Tibial nerve (tissue), 3 donors: ENCODE data around the gene DPYSL4.

ENCODE experiments used
- CTCF ChIP-seq, 5 experiments: fragments of 200-600 bp in 3 of 5; fragments of 450-650 bp in 2 of 5; sonication (generic) in 3 of 5; IDR thresholded peaks; one replicate each; pipeline ENCODE4 v1.5.1; 2016 to 2019; ENCODE audit warnings: antibody characterized with exemption in 5 of 5, mild to moderate bottlenecking in 3 of 5, moderate library complexity in 2 of 5
- POLR2A ChIP-seq, 2 donors: fragments of 450-650 bp; IDR thresholded peaks; one replicate each; pipeline ENCODE4 v1.6.1; 2017; ENCODE audit warnings: antibody characterized with exemption in 2 of 2, mild to moderate bottlenecking in 2 of 2, moderate library complexity in 2 of 2

GRCh38 chr10:132174237-132174636 is 12.5 kb upstream of the DPYSL4 start:
- TF ChIP-seq CTCF (IDR thresholded peaks at IDR 0.05) (no peak), POLR2A (IDR thresholded peaks at IDR 0.05) (no peak)
